ENCODE data around the gene ARL6IP6. TPM values are rescaled to one million over a fixed set of nuclear protein-coding genes. Genes with fewer than 3 reads are reported as not detected.
"Not testable (repeated sequence)": the region's sequence is repeated elsewhere in the genome, so short reads cannot be mapped to it uniquely, and the experiment has no call there.

Gene ARL6IP6
- total and polyA plus RNA-seq, 8 donors = 2.2 to 134 (median 12.8) TPM

DNA sequence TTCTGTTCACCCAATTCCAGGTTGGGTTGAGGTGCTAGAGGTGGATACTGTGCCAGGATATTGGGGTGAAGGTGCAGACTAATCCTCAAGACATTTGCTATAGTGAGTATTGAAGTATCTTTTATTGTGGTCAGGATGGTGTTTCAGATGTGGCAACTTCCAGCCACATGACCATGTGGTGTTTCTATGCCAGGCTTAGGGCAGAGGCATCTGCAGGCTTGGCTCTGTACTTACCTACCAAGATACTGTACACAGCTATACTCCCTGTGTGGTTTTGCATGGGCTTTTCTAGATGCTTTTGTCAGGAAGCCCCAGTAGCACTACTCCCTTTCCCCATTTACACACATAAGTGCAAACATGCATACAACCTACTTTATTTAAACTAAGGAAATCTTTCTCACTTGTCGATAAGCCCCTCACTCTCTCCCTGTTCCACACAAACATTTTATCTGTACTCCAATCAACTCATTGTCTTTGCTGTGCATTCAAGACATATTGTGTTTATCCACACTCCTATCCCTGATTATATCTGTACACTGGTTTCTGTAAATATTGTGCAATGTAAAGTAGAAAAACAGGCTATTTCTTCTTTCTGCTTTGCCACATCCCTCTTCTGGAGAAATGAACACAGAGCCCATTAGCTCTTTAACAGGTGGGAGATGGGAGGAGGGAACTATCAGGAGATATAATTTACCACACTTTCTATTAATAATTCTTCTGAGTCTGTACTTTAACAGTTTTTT lies 12.3 kb downstream of the ARL6IP6 start:
- Histone ChIP-seq H3K27ac (no peak overlapping the region), H3K36me3 (peaks cover 0 to 15% (median 7%) of the 10 kb centered on the region in 4 donors), H3K9me3 (no peaks in the 10 kb centered on the region), H3K27me3 (no peaks in the 10 kb centered on the region), H3K4me1 (peaks cover 0 to 12% (median 2%) of the 10 kb centered on the region in 4 donors), H3K4me3 (no peak overlapping the region)
- TF ChIP-seq POLR2A (IDR thresholded peaks at IDR 0.05) (no peak), EP300 (IDR thresholded peaks at IDR 0.05) (no peak), POLR2AphosphoS5 (IDR thresholded peaks at IDR 0.05) (no peak)
- TF ChIP-seq, protein P1, sequence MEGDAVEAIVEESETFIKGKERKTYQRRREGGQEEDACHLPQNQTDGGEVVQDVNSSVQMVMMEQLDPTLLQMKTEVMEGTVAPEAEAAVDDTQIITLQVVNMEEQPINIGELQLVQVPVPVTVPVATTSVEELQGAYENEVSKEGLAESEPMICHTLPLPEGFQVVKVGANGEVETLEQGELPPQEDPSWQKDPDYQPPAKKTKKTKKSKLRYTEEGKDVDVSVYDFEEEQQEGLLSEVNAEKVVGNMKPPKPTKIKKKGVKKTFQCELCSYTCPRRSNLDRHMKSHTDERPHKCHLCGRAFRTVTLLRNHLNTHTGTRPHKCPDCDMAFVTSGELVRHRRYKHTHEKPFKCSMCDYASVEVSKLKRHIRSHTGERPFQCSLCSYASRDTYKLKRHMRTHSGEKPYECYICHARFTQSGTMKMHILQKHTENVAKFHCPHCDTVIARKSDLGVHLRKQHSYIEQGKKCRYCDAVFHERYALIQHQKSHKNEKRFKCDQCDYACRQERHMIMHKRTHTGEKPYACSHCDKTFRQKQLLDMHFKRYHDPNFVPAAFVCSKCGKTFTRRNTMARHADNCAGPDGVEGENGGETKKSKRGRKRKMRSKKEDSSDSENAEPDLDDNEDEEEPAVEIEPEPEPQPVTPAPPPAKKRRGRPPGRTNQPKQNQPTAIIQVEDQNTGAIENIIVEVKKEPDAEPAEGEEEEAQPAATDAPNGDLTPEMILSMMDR (IDR thresholded peaks at IDR 0.05) = no peak
- WGBS, 5 donors = 41 to 72% (median 53%) methylated on average over 1 of the region's 1 CpG
- intact Hi-C loops (cut with DNase I; ENCODE audit: low total_unique reads) = no loop called here
- DNase-seq = peak in 1 of 2 donors; percentile 10

DNA sequence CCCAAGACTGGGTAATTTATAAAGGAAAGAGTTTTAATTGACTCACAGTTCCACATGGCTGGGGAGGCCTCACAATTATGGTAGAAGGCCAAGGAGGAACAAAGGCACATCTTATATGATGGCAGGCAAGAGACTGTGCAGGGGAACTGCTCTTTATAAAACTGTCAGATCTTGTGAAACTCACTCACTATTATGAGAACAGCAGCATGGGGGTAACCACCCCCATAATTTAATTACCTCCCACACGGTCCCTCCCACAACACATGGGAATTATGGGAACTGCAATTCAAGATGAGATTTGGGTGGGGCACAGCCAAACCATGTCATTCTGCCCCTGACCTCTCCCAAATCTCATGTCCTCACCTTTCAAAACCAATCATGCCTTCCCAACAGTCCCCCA lies 19.1 kb downstream of the ARL6IP6 start:
- H3K4me3 ChIP-seq; intact Hi-C loops (cut with DNase I; ENCODE audit: low total_unique reads); H3K27me3 ChIP-seq; H3K4me1 ChIP-seq; H3K9me3 ChIP-seq; H3K27ac ChIP-seq: not testable (repeated sequence)
- peak in 1 of 2 donors; percentile 15 for DNase-seq
- peaks cover 0 to 42% (median 37%) of the 10 kb centered on the region in 4 donors for H3K36me3 ChIP-seq
- 89 to 100% (median 93%) methylated on average over 1 of the region's 1 CpG for WGBS, 5 donors

DNA sequence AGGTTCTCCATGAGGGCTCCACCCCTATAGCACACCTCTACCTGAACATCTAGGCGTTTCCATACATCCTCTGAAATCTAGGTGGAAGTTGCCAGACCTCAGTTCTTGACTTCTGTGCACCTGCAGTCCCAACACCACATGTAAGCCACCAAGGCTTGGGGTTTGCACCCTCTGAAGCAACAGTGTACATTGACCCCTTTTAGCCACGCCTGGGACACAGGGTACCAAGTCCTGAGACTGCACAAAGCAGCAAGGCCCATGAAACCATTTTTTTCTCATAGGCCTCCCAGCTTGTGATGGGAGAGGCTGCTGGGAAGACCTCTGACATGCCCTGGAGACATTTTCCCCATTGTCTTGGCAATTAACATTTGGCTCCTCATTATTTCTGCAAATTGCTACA lies 20.0 kb downstream of the ARL6IP6 start:
- H3K36me3 ChIP-seq = peaks cover 0 to 42% (median 37%) of the 10 kb centered on the region in 4 donors
- H3K4me3 ChIP-seq = no peak overlapping the region
- DNase-seq = no peak
- no peaks in the 10 kb centered on the region for H3K27me3 ChIP-seq
- no peak overlapping the region for H3K27ac ChIP-seq
- 95 to 98% (median 96%) methylated on average over 2 of the region's 2 CpGs for WGBS, 5 donors
- H3K4me1 ChIP-seq = no peaks in the 10 kb centered on the region
- TF ChIP-seq POLR2A (IDR thresholded peaks at IDR 0.05) (no peak), POLR2AphosphoS5 (IDR thresholded peaks at IDR 0.05) (no peak), EP300 (IDR thresholded peaks at IDR 0.05) (no peak)
- TF ChIP-seq, protein P1 (IDR thresholded peaks at IDR 0.05) = no peak
- intact Hi-C loops (cut with DNase I; ENCODE audit: low total_unique reads) = no loop called here
- no peaks in the 10 kb centered on the region for H3K9me3 ChIP-seq

DNA sequence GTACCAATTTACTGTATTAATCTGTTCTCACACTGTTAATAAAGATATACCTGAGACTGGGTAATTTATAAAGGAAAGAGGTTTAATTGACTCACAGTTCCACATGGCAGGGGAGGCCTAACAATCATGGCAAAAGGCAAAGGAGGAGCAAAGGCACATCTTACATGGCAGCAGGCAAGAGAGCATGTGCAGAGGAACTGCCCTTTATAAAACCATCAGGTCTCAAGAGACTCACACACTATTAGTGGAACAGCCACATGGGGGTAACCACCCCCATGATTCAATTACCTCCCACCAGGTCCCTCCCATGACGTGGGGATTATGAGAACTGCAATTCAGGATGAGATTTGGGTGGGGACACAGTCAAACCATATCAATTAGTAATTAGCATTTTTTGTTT lies 21.3 kb downstream of the ARL6IP6 start:
- intact Hi-C loops (cut with DNase I; ENCODE audit: low total_unique reads) = not testable (repeated sequence)

DNA sequence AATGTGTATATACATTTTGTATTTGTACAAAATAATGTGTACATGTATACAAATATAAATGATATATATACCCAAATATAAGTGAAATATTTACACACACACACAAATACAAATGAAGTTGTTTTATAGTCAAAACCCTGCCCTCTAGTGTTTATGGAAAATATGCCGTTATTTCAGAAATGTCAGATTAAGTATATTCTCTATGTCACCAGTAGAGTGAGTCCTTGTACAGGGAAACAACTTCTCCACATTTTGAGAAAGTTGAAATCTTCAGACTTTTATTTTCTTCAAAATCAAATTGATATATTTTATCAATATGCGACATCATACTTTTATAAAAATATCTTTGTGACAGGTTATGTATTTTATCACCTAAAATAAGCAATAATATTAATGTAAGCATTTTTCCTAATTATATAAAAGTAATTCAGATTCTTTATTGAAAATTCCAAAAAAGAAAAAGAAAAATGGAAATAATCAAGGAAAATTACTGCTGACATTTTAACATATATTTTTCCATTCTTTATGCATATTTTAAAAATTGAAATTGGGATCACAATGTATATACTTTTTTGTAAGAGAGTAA lies 22.4 kb downstream of the ARL6IP6 start:
- TF ChIP-seq EP300 (IDR thresholded peaks at IDR 0.05) = no peak
- TF ChIP-seq, protein P1 (IDR thresholded peaks at IDR 0.05) = peak in 5 of 7 experiments; percentile 53 to 81 (median 70)
- Histone ChIP-seq H3K27me3 (no peaks in the 10 kb centered on the region), H3K9me3 (no peaks in the 10 kb centered on the region), H3K4me1 (no peaks in the 10 kb centered on the region), H3K4me3 (no peak overlapping the region), H3K27ac (no peak overlapping the region), H3K36me3 (peaks cover 0 to 42% (median 29%) of the 10 kb centered on the region in 4 donors)
- 36 to 41% (median 38%) methylated on average over 2 of the region's 2 CpGs for WGBS, 5 donors
- intact Hi-C loops (cut with DNase I; ENCODE audit: low total_unique reads) = no loop called here
- peak in 1 of 2 donors; percentile 70 for DNase-seq

More for the DNA sequence above, 21.3 kb downstream of the ARL6IP6 start:
- H3K9me3 ChIP-seq, DNase-seq, H3K4me1 ChIP-seq, H3K27ac ChIP-seq, H3K4me3 ChIP-seq, H3K27me3 ChIP-seq: not testable (repeated sequence)
- H3K36me3 ChIP-seq = peaks cover 0 to 42% (median 37%) of the 10 kb centered on the region in 4 donors
- 90 to 100% (median 93%) methylated on average over 1 of the region's 1 CpG for WGBS, 5 donors
